Activated T-cell treated with anti-CD3 and anti-CD28 coated beads, Interleukin-2, amount 50 U/mL, for 72 hours (primary cell): ENCODE data around the gene RHBDL2. TPM values are rescaled to one million over a fixed set of nuclear protein-coding genes. Genes with fewer than 3 reads are reported as not detected.

Experiments
- ATAC-seq, 2 donors: fragments of 150-1000 bp; cut with Tn5 transposase; replicated peaks in 1 of 2; 2 replicates each; pipeline ENCODE4 v1.10.0; 2021; ENCODE audit warnings: moderate library complexity in 2 of 2, mild to moderate bottlenecking in 1 of 2
- DNase-seq, 2 donors: peaks; one replicate each; pipeline ENCODE4 v3.0.0; 2021 to 2022; ENCODE audit warnings: mixed read lengths in 1 of 2
- H3K27ac Mint-ChIP-seq: one replicate; pipeline ENCODE4 v1.8.0; 2022; ENCODE audit warnings: mild to moderate bottlenecking, moderate library complexity, mixed read lengths
- H3K27me3 Mint-ChIP-seq: one replicate; pipeline ENCODE4 v1.8.0; 2022; ENCODE audit warnings: low read depth, mixed read lengths
- H3K36me3 Mint-ChIP-seq, 2 donors: one replicate each; pipeline ENCODE4 v1.8.0; 2022; ENCODE audit warnings: mixed read lengths in 2 of 2, mild to moderate bottlenecking in 1 of 2; ENCODE audit not compliant: insufficient read depth in 2 of 2
- H3K4me1 Mint-ChIP-seq: one replicate; pipeline ENCODE4 v1.8.0; 2022; ENCODE audit warnings: low read depth, mixed read lengths
- H3K4me3 Mint-ChIP-seq, 2 donors: one replicate each; pipeline ENCODE4 v1.8.0; 2022; ENCODE audit warnings: mild to moderate bottlenecking in 2 of 2, mixed read lengths in 2 of 2, moderate library complexity in 2 of 2
- H3K9me3 Mint-ChIP-seq, 2 donors: one replicate each; pipeline ENCODE4 v1.8.0; 2022; ENCODE audit warnings: mixed read lengths in 2 of 2
- total RNA-seq, 2 donors: library from RNA; stranded (reverse); gene quantifications; one replicate each; pipeline ENCODE4 v1.2.3, GENCODE V29; 2022

RHBDL2 gene
- total RNA-seq, 2 donors from 2014 or later: not detected

DNA sequence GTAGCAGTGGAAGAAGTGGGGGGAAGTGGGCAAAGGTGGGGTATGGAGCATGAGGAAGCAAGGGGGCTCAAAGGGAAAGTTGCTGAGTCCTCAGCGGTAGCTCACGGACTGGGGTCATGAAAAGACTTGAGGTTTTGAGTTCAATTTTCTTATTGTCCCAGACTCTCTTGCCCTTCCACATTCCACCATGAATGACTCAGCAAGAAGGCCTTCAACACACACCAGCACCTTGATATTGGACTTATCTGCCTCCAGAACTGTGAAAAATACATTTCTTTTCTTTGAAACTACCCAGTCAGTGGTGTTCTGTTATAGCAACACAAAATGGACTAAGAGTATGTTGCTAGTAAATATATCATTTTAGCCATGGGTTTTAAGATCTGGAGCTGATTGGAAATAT is 17.3 kb upstream of the RHBDL2 start:
- Mint-ChIP-seq H3K4me3 (no peak overlapping the region), H3K27me3 (no peaks in the 10 kb centered on the region), H3K27ac (no peak overlapping the region), H3K36me3 (no peaks in the 10 kb centered on the region), H3K9me3 (no peaks in the 10 kb centered on the region), H3K4me1 (peaks cover 12% of the 10 kb centered on the region)
- no peak for DNase-seq
- ATAC-seq: no peak

DNA sequence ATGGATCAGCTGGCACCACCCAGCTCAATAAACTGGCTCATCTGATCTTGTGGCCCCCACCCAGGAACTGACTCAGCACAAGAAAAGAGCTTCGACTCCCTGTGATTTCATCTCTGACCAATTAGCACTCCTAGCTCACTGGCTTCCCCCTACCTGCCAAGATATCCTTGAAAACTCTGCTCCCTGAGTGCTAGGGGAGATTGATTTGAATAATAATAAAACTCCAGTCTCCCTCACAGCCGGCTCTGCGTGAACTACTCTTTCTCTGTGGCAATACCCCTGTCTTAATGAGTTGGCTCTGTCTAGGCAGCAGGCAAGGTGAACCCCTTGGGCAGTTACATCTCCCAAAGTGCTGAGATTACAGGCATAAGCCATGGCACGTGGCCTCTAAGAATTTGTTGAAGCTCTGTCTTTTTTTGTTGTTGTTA is 11.8 kb upstream of the RHBDL2 start:
- ATAC-seq (no peak), DNase-seq (no peak)
- Mint-ChIP-seq H3K27ac (no peak overlapping the region), H3K4me1 (peaks cover 10% of the 10 kb centered on the region), H3K9me3 (no peaks in the 10 kb centered on the region), H3K36me3 (no peaks in the 10 kb centered on the region), H3K27me3 (no peaks in the 10 kb centered on the region), H3K4me3 (peak overlapping the region in 1 of 2 donors; percentile 45)

DNA sequence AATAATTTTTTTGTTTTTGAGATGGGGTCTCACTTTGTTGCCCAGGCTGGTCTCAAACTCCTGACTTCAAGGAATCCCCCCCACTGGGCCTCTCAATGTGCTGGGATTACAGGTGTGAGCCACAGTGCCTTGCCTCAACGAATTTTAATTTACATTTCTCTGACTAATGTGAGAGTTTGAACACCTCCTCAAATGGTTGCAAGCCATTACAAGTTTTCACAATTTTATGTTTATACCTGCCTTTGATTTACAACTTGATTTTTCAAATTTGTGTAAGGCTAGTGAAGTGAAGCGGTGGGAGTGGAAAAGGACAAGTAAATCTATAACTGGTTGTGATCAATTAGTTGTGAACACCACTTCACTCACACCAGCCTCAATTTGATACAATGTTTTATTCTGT is 8.9 kb upstream of the RHBDL2 start:
- Mint-ChIP-seq H3K27ac (no peak overlapping the region), H3K36me3 (no peaks in the 10 kb centered on the region), H3K4me3 (no peak overlapping the region), H3K4me1 (peaks cover 10% of the 10 kb centered on the region), H3K9me3 (no peaks in the 10 kb centered on the region), H3K27me3 (no peaks in the 10 kb centered on the region)
- ATAC-seq (no peak), DNase-seq (no peak)

DNA sequence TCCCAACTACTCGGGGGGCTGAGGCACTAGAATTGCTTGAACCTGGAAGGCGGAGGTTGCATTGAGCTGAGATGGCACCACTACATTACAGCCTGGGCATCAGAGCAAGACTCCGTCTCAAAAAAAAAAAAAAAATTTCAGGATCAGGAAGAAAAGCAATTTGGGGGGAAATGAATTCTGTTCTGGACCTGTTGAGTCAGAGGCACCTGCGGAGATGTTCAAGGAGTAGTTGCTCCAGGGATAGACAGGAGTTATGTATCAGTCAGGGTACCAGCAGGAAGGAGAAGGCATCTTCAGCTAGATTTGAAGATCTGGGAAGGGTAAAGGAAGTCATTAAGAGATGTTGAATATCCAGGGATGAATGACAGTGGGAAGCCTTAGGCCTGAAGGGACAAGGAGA is 2.9 kb upstream of the RHBDL2 start:
- ATAC-seq: no peak
- H3K4me3 Mint-ChIP-seq: no peak overlapping the region
- H3K9me3 Mint-ChIP-seq: no peaks in the 10 kb centered on the region
- no peak overlapping the region for H3K27ac Mint-ChIP-seq
- DNase-seq: no peak
- H3K4me1 Mint-ChIP-seq: no peaks in the 10 kb centered on the region
- H3K36me3 Mint-ChIP-seq: no peaks in the 10 kb centered on the region
- no peaks in the 10 kb centered on the region for H3K27me3 Mint-ChIP-seq

DNA sequence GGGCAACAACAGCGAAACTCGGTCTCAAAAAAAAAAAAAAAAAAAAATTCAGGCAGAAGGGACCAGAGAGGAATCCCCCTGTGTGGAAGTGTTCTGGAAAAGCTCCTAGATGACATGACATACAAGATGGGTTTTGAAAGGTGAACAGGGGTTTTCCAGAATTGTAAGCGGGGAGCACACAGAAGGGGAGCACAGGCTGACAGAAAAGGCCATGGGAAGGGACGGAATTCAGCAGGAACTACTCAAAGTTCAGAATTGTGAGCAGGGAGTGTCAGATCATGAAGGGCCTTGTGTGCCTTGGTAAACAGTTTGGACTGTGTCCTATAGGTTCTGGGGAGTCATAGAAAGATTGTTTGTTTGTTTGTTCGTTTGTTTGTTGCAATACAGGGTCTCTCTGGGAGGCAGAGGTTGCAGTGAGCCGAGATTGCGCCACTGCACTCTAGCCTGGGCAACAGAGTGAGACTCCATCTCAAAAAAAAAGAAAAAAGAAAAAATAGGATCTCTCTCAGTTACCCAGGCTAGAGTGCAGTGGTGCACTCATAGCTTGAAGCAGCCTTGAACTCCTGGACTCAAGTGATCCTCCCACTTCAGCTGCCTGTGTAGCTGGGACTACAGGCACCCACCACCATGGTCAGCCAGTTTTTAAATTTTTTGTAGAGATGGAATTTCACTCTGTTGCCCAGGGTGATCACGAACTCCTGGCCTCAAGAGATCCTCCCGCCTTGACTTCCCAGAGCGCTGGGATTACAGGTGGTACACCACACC is 1.2 kb upstream of the RHBDL2 start:
- no peaks in the 10 kb centered on the region for H3K9me3 Mint-ChIP-seq
- H3K27me3 Mint-ChIP-seq: no peaks in the 10 kb centered on the region
- H3K4me1 Mint-ChIP-seq: no peaks in the 10 kb centered on the region
- DNase-seq: no peak
- no peak overlapping the region for H3K4me3 Mint-ChIP-seq
- no peak for ATAC-seq
- H3K27ac Mint-ChIP-seq: no peak overlapping the region
- no peaks in the 10 kb centered on the region for H3K36me3 Mint-ChIP-seq

DNA sequence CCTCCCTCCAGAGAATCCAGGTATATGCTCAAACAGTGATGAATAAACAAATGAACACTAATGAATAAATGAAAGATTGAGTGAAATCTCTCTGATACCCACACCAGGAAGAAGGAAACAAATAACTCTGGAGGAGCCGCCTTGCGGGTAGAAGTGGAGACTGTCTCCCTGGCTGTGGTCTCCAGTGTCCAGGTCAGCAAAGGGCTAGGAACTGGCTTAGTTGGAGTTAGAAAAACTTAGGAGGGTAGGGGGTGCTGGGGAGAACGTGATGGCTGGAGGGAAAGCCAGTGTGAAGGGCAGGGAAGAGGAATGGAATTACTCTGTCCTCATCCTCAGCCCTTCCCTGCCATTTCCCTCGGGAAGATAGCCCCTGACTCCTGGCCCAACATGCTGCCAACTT is 537 bp downstream of the RHBDL2 start:
- DNase-seq: no peak
- Mint-ChIP-seq H3K9me3 (no peaks in the 10 kb centered on the region), H3K4me3 (no peak overlapping the region), H3K27me3 (no peaks in the 10 kb centered on the region), H3K4me1 (no peaks in the 10 kb centered on the region), H3K27ac (no peak overlapping the region), H3K36me3 (no peaks in the 10 kb centered on the region)
- ATAC-seq: no peak

DNA sequence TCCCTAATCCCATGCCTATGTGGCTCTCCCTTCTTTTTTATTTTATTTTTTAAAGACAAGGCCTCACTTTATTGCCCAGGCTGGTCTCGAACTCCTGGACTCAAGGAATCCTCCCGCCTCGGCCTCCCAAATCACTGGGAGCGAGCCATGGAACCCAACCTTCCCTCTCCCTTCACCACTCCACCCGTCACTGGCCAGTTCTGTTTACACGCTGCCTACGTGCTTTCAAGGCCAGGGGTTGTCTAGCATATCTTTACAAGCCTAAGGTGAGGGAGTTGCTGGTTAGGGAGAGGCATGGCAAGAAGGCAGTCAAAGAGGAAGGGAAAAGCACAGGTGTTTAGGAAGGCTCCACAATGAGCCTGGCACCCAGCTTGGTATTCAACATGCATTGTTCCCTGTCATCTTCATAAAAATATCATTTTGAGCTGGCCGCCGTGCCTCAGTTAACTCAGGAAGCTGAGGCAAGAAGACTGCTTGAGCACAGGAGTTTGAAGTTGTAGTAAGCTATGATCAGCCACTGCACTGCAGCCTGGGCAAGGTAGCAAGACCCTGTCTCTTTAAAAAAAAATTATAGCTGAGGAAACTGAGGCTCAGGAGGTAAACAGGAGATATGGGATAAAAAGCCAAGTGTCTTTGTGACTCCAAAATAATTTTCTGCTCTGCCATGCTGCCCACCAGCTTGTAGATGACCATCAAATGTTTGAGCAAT is 1.1 kb downstream of the RHBDL2 start:
- H3K9me3 Mint-ChIP-seq: no peaks in the 10 kb centered on the region
- no peaks in the 10 kb centered on the region for H3K4me1 Mint-ChIP-seq
- no peaks in the 10 kb centered on the region for H3K27me3 Mint-ChIP-seq
- no peaks in the 10 kb centered on the region for H3K36me3 Mint-ChIP-seq
- no peak overlapping the region for H3K4me3 Mint-ChIP-seq
- no peak overlapping the region for H3K27ac Mint-ChIP-seq
- DNase-seq: no peak
- no peak for ATAC-seq

DNA sequence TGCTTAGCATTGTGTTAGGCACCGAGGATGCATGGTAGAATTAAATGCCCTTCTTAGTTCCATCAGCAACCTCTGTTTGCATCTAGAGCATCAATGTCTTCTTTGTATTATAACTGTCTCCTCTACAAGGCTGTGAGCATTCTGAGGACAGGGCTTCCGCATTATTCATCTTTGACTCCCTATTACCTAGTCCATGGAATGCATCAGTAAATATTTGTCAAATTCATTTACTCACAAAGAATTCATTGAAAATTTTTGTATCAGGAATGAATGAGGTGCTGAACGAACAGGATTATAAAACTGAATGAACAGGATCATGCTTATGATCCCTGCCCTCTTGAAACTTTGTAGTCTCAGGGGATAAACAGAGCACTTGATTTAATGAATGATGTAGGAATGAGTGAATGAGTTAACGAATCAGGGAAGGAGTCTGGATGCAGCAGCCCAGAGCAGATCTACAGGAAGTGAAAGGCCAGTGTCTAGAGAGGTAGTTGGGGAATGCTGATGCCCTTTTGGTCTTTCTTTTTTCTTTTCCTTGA is 2.8 kb downstream of the RHBDL2 start:
- Mint-ChIP-seq H3K27ac (no peak overlapping the region), H3K27me3 (no peaks in the 10 kb centered on the region), H3K9me3 (no peaks in the 10 kb centered on the region), H3K4me1 (no peaks in the 10 kb centered on the region), H3K36me3 (no peaks in the 10 kb centered on the region), H3K4me3 (no peak overlapping the region)
- ATAC-seq (no peak), DNase-seq (no peak)

DNA sequence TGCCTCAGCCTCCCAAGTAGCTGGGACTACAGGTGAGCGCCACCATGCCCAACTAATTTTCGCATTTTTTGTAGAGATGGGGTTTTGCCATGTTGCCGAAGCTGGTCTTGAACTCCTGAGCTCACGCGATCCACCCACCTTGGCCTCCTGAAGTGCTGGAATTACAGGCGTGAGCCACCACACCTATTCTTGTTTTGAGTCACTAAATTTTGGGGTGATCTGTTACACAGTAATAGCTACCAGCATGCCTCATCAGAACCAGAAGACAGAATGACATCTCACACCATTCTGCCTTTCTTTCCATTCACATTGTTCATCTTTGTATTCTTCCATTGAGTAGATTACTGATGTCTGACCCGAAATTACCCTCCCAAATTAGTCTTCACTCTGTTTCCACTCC is 9.1 kb downstream of the RHBDL2 start:
- peak overlapping the region; percentile 4 for H3K27ac Mint-ChIP-seq
- peak; percentile 10 to 18 for DNase-seq
- no peaks in the 10 kb centered on the region for H3K36me3 Mint-ChIP-seq
- no peak overlapping the region for H3K4me3 Mint-ChIP-seq
- H3K4me1 Mint-ChIP-seq: peaks cover 12% of the 10 kb centered on the region
- peak; percentile 62 to 91 for ATAC-seq
- no peaks in the 10 kb centered on the region for H3K27me3 Mint-ChIP-seq
- no peaks in the 10 kb centered on the region for H3K9me3 Mint-ChIP-seq

DNA sequence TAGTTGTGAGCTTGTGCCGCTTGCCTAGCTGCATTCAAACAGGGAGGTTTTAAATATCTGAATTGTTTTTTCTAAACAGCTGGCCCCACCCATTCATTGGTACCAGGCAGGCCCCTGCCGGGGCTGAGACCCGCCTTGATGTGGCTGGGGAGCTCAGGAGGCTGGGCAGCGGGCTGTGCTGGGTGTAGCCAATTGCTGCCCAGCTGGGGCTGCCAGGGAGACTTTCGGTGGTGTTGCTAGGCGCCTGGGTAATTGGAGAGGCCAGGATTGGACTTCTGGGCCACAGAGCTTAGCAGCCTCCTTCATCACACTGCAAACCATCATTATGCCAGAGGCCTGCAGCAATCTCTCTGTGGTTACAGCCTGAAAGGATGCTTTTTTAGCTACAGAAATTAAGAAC is 12.2 kb downstream of the RHBDL2 start:
- ATAC-seq (peak in 1 of 2 donors; percentile 15), DNase-seq (no peak)
- Mint-ChIP-seq H3K27ac (no peak overlapping the region), H3K36me3 (no peaks in the 10 kb centered on the region), H3K4me1 (peaks cover 12% of the 10 kb centered on the region), H3K27me3 (no peaks in the 10 kb centered on the region), H3K9me3 (no peaks in the 10 kb centered on the region), H3K4me3 (no peak overlapping the region)

DNA sequence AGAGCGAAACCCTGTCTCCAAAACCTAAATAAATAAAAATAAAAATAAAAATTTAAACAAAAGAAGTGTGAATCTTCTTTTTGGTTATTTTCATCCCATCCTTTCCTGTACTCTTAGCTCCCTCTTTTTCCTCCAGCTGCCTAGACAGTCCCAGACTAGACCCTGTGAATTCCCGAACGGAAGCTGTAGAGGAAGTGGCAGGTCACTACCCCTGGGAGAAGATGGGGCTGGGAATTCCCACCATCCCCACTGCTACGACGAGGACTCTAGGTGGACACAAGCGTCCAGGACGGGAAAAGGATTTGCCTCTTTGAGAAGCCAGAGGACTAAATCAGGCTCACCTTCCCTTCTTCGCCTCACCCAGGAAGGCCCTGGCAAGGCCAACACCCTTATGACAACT is 12.6 kb downstream of the RHBDL2 start:
- Mint-ChIP-seq H3K27me3 (no peaks in the 10 kb centered on the region), H3K36me3 (no peaks in the 10 kb centered on the region), H3K9me3 (no peaks in the 10 kb centered on the region), H3K4me1 (peaks cover 12% of the 10 kb centered on the region), H3K27ac (no peak overlapping the region), H3K4me3 (no peak overlapping the region)
- DNase-seq (no peak), ATAC-seq (no peak)

DNA sequence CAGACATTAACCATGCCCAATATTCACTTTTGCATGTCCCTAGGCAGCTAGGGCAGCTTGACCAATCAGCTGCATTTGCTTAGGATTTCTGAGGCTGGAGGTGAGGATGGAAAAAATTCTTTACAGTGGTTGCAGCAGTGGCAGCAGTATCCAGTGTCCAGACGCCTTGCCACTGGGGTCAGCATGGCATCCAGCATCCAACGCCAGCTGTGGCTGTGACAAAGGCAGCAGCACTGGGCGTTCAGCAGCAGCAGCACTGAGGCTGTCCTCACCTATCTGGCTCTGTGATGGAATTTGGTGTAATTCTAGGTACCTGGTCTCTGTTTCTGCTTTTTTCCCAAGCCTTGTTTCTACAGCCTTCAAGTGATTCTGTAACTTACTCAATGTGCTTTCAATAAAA is 15.5 kb downstream of the RHBDL2 start:
- no peak overlapping the region for H3K4me3 Mint-ChIP-seq
- no peak for DNase-seq
- H3K36me3 Mint-ChIP-seq: no peaks in the 10 kb centered on the region
- no peaks in the 10 kb centered on the region for H3K27me3 Mint-ChIP-seq
- no peaks in the 10 kb centered on the region for H3K9me3 Mint-ChIP-seq
- no peak overlapping the region for H3K27ac Mint-ChIP-seq
- H3K4me1 Mint-ChIP-seq: peaks cover 6% of the 10 kb centered on the region
- ATAC-seq: no peak

DNA sequence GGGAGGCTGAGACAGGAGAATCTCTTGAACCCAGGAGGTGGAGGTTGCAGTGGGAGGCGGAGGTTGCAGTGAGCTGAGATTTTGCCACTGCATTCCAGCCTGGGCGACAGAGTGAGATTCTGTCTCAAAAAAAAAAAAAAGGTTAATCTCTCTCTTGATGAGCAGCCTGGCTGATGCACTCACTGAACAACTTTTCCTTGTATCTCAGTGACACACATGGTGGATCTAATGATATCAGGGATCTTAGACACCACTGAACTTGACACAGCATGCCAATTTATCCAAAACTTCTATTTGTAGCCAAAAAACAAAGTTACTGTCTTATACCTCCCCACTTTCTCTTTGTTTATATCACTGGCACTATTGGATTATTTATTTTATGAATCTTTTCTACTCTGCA is 16.2 kb downstream of the RHBDL2 start:
- Mint-ChIP-seq H3K4me1 (peaks cover 6% of the 10 kb centered on the region), H3K9me3 (no peaks in the 10 kb centered on the region), H3K4me3 (no peak overlapping the region), H3K27ac (no peak overlapping the region), H3K27me3 (no peaks in the 10 kb centered on the region), H3K36me3 (no peaks in the 10 kb centered on the region)
- ATAC-seq (no peak), DNase-seq (no peak)
